GM18499 (cell line): ENCODE data around the gene PLD1.
A peak's percentile ranks its signal among the peaks of the same experiment; 100 is the strongest.
"Not testable (repeated sequence)": the region's sequence is repeated elsewhere in the genome, so short reads cannot be mapped to it uniquely, and the experiment has no call there.

Experiments used
- ATAC-seq: cut with Tn5 transposase; IDR thresholded peaks from one replicate; pipeline ENCODE4 v1.9.1; 2021; ENCODE audit warnings: moderate number of reproducible peaks; ENCODE audit not compliant: insufficient read depth, unreplicated experiment

The PLD1 gene

GRCh38 chr3:171809861-171810628 is at the start of gene PLD1:
Gene PLD1, minus strand, starts transcription at chr3:171810483. Its CDS starts 72,432 bp downstream, at chr3:171738051.
- peak; percentile 19 for ATAC-seq

GRCh38 chr3:171858770-171859169 is 48.5 kb upstream of the PLD1 start:
- ATAC-seq, result not testable (repeated sequence)

- no peak for ATAC-seq
These were observed 44.5 kb upstream of the PLD1 start for GRCh38 chr3:171854649-171855305.

DNA sequence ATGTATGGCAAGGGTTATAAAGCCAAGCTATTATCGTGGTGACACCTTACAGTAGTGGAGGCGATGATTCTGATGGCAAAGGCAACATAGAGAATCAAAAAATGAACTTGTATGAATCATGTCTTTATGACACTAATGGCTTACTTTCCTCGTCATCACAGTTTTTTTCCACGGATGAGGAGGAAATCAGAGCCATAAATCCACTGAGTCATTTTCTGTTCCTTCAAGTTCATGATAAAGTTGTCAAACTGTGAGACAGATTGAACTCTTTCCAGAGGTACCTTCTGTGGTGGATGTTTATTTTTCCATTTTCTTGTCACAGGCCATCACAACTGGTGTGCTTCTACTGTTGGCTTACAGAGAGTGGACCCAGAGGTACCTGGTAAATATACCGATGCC is 41.4 kb upstream of the PLD1 start:
- no peak for ATAC-seq

DNA sequence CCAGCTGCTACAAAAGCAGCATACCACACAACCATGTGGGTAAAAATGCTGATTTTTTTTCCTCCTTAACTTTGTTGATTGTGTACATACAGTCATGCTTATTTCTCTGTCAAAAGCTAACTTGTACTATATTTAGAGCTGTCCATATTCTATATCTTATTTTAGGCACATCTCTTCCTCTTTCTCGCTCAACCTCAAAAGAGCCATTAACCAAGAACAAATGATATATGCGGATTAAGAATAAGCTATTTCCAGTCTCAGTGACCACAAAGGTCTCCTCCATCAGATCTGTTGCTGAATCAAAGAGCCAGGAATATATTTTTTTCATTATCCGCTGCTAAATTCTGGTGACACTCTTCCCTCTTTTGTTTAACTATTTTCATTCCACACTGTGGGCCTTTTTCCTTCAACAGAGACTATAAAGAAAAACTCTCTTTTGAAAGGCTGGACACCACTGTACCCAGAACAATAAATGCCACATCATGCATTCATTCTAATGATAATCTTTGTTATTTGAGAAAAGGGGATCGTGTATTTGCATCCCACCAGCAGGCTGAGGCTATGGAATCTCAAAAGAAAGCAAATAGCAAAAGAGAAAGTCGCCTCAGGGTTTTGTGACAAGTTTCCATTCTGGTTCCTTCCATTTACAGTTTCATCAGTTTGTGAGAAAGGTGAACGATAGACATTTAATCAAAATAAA is 40.8 kb upstream of the PLD1 start:
- ATAC-seq, result no peak

GRCh38 chr3:171850320-171850959 is 40.2 kb upstream of the PLD1 start:
- ATAC-seq, result no peak

DNA sequence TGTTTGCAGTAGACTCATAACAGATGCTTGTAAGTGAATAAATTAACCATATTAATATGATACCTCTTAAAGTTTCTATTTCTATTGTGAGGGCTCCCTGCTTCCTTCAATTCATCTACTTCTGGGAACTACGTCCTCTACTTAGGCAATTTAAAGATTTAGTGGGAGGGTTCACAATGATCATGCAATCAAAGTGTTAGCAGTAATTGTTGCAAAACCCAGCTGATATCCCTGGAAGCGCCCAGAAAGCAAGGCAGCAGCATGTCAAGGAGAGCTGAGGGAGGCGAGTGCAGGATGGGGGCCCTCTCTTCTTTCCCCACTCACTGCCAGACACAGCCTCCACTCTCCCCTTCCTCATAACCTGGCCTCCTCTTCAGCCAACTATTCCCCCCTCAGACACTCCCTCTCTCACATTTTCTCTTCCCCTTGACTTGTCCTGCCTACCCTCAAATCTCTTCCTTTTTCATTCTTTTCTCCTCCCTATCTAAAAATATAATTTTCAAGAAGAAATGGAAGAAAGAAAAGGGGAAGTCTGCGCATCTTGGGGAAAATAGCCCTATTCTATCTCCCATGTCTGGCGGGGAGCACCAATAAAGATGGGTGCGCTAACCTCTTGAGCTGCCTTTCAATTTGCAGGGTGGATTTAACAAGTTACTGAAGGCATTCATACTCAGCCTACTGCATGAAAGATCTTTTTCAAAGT is 39.5 kb upstream of the PLD1 start:
- ATAC-seq, result no peak

GRCh38 chr3:171847595-171848259 is 37.4 kb upstream of the PLD1 start:
- ATAC-seq, result no peak

DNA sequence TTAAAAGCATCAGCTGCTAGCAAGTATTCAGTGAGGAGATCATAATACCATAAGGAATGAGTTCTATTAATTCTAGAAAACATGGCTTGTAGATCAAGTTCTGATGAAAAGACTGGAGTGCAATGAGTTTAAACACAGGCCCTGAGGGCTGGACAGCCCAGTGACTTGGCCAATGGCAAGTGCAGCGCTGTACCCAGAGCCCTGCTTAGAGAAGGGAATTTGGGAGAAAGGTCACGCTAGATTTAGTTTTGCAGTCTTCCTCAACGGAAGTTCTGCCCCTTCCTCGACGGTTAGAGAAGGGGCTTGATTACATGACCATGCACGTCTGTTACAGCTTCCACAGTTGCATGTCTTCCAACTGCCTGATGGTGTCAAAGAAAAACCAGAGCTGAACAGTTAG is 36.9 kb upstream of the PLD1 start:
- no peak for ATAC-seq

GRCh38 chr3:171846597-171846996 is 36.3 kb upstream of the PLD1 start:
- ATAC-seq, result peak; percentile 98

- ATAC-seq, result no peak
These were observed 35.4 kb upstream of the PLD1 start for GRCh38 chr3:171845481-171846284.

GRCh38 chr3:171844873-171845272 is 34.6 kb upstream of the PLD1 start:
- ATAC-seq, result no peak

DNA sequence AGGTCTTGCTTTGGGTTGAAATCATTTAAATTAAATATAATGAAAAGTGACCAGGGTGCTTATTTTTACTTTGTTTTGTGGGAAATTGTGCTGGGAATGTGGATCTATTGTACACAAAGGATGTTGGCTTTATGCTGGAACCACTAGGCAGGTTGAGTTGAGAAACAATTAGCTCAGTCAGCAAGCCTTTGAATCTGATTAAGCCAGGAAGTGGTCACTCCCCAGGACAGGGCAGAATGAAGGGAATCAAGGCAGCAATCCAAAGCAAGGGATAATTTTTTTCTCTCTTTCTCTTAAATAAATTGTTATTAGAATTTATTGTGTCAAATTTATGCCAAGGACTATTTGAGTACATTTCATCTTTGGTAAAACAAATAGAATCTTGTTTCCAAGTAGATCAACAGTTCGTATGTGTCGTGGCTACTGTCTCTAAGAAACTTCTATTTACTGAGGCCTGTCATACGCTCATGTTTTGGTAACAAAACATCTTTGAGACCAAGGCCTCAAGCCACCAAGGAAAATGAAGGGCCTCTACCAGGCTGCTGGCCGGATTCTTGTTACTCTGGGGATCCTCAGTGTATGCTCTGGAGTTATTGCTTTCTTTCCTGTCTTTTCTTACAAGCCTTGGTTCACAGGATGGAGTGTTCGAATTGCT is 32.7 kb upstream of the PLD1 start, which contains the start of gene TMEM212:
Gene TMEM212 (plus strand): TSS at position 486 of the 655 bp plus-strand sequence. CDS start 35 bp downstream, at position 521.
- no peak for ATAC-seq

DNA sequence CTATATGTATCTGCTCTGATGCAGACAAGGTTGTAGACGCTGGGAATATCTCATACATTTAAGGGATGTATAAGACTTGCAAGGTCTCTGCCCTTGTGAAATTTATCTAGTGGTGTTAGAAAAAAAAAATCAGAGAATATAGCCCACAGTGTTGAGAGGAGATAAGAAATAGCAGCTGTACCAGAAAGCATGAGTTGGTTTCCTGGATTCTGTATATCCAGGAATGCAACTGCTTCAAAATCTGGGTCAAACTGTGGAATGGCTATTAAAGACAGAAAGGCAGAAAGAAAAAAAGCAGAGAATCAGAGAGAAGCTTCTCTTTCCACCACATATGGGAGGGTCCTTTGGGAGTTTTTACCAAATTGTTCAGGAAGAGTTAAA is 31.3 kb upstream of the PLD1 start:
- ATAC-seq, result no peak

DNA sequence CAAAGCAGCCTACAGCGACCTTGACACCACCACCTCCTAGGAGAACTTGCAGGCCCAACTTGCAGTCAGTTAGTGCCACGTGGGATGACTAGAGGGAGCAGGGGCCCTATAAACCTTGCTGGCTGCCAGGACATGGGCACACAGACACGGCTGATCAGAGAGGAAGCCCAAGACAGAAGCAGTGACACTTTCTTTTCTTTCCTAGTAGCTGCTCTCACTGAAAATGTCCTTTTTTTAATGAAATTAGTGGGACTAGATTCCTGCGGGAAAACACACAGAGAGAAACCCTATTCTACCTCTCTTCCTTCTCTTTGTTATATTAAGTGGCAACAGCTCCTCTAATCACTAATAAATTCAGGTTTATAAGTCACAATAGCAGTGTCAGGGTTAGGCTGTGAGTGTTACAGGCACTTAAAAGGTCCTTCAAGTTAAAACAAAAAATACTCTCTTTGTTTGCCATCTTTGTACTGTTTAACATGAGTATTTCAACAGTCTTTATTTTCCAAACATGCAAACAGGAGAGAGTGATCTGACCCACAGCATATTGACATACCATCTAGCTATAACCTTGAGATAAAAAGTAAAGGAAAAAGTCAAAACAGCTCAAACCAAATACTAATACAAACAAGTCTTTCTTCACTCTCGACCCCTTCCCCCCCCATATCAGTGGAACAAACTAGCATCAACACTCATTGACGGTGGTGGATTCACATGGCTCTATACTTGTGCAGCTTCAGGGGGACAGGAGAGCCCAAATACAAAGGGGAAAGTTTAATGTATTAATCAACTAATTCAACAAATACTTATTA is 30.7 kb upstream of the PLD1 start:
- no peak for ATAC-seq

- ATAC-seq, result no peak
These were observed 30.1 kb upstream of the PLD1 start for GRCh38 chr3:171840445-171840810.

DNA sequence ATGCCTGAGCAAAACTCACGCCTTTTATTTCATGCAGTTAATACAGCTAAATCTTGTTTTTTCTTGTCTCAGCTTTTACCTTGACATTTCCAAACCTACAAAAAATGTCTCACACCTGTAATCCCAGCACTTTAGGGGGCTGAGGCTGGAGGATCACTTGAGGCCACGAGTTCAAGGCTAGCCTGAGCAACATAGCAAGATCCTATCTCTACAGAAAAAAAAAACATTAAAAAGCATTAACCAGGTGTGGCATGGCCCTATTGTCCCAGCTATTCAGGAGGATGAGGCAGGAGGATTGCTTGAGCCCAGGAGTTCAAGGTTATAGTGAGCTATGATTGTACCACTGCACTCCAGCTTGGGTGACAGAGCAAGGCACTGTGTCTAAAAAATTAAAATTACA is 29.0 kb upstream of the PLD1 start:
- ATAC-seq, result no peak
